T47D (cell line): ENCODE measurements around the gene OOSP4B.
"Not testable (repeated sequence)": the region's sequence is repeated elsewhere in the genome, so short reads cannot be mapped to it uniquely, and the experiment has no call there.

Source experiments
- DNase-seq, 2 experiments: peaks; one replicate each; pipeline versions ENCODE4 v3.0.0 to v3.0.0-alpha.2; 2011 to 2012; ENCODE audit warnings: low read depth in 1 of 2, low spot score in 1 of 2
- JUND ChIP-seq: IDR thresholded peaks from 2 replicates; pipeline ENCODE4 v1.6.1; 2012; ENCODE audit warnings: low read depth
- in situ Hi-C: cut with HindIII; loops from 2 replicates; pipeline ENCODE4 v1.10.0; 2016; ENCODE audit warnings: low sequenced_read_pairs, low pct_unique_long_range_greater_than_20kb

OOSP4B gene

DNA sequence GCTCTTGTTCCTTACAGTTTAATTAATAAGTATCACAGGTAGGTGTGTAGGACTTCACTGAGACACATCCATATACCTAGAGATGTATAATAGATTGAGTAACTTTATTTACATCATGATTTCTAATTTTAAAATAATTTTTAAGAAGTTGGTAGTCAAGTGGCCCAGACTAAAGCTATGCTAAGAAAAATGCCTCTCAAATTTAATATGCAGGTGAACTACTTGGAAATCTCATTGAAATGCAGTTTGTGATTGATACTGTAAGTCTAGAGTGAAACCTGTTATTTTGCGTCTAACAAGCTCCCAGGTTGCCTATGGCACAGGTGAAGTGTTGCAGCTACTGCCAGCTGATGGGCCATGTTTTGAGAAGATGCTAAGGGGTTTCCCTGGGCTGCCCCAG is at the start of gene OOSP4B:
Gene OOSP4B, plus strand, starts transcription at position 301 of the 400 bp plus-strand sequence.
- in situ Hi-C loops, result no loop called here
- no peak for TF ChIP-seq JUND

DNA sequence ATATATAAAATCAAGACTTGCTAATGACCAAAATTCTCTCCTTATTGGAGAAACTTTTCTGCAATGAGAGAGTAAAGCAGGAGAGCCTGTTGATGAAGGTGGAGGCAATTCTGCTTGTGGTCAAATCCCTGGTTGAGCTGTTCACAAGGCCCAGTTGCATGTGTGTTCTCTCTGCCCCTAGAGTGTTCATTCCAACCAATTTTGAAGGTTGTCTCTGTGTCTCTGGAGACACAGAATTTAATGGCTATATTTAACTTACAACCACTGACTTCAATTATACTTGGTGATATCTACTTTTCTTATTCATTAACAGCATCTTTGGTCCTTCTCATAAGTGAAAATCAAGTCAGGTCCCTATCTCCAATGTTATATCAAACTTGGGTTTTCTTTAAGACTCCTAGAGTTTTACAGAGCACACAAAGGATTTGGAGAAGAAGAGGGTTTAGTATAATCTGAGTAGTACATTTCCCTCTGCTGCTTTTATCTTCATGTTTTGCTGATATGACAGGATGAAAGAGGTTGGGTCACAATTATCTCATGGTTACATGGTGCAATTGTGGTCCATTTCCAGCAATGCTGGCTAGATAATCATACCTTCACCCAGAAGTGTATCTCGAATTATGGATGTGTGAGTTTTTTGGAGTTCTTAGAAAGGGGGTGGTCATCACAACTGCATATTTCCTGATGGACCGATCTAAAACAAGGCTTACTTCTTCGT is 49.1 kb upstream of the OOSP4B start:
- in situ Hi-C loops, result no loop called here
- TF ChIP-seq JUND, result no peak
- DNase-seq, result no peak

More for the DNA sequence above, at the start of gene OOSP4B:
- DNase-seq, result no peak

DNA sequence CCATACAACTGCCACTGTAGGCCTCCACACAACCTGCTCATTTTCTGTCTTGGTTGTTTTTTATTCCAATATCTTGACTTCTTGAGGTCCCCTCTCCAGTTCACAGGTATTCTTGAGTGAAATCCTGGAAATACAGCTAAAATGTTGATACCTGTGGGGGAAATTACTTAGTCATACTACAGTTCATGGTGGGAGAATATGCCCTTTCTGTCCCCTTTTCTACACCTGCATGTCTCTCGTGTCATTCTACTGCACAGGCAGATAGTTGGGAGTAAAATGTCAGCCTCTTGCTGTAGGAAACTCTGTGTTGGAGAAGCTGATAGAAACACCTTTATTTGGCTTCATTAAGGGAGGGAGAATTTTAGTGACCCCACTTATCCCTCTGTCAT is 48.6 kb upstream of the OOSP4B start:
- no peak for DNase-seq
- in situ Hi-C loops, result no loop called here
- no peak for TF ChIP-seq JUND

DNA sequence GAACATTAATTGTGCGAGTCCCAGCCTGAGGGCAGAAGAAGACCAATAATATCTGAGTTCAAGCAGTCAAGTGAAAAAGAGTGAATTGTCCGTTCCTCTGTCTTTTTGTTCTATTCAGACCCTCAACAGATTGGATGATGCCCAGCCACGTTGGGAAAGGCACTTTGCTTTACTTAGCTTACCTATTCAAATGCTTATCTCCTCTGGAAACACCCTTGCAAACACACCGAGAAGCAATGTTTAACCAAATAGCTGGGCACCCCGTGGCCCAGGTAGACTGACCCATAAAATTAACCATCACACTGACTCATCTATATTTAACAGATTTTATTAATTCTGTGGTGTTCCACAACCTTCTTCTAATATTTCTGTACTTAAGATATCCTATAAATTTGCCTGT is 43.9 kb upstream of the OOSP4B start:
- in situ Hi-C loops, result no loop called here
- DNase-seq, result no peak
- TF ChIP-seq JUND, result no peak

DNA sequence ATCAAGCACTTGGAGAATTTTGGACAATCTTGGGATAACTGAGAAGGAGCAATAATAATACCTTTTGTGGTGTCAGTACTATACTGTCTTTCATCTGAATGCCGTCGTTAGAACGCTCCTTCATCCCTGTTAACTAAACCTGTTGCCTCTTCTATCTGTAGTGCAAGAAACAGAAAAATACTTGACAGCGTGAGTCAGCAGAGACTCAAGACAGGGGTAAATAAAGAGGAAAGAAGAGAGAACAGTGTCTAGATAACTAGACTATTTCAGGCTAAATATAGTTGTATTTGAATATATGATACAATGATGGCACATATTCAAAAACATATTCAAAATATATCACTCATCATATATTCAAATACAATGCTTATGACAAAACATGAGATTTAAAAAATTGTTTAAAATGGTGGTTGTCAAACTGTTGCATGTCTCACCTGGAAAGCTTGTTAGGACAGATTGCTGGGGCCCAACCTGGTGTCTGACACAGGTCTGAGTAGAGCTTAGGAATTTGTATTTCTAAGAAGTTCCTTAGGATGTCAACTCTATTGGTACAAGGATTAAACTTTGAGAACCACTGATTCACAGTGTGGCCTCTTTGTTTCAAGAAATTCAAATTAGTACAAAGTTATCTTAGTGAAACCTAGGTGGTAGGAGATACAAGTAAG is 35.7 kb upstream of the OOSP4B start:
- in situ Hi-C loops, result no loop called here
- DNase-seq, result no peak
- no peak for TF ChIP-seq JUND

DNA sequence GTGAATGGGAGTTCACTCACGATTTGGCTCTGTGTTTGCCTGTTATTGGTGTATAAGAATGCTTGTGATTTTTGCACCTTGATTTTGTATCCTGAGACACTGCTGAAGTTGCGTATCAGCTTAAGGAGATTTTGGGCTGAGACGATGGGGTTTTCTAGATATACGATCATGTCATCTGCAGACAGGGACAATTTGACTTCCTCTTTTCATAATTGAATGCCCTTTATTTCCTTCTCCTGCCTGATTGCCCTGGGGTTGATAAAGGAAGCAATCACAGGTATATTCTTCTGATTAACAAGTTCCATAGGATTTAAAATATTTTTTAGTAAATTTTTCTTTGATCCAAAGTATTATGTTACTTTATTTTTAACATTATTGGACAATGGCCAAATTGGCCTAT is 34.9 kb upstream of the OOSP4B start:
- DNase-seq, in situ Hi-C loops: not testable (repeated sequence)

DNA sequence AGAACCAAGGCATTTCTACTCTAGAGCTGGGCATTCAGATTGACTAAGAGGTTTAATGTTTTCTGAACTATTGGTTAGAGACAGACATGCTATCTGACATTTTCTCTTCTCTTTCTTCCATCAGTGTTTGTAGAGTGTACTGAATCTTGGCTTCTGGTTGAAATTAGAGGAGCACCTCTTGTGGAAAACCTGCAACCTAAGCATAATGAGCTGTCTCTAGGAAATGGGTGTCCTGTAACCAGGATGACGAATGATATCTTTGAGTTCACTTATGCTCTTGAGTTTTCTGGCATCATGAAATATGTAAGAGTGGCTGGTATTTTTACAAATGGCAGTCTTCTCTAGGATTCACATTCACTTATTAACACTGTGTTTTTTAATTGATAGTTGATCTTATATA is 33.8 kb upstream of the OOSP4B start:
- in situ Hi-C loops, result no loop called here

DNA sequence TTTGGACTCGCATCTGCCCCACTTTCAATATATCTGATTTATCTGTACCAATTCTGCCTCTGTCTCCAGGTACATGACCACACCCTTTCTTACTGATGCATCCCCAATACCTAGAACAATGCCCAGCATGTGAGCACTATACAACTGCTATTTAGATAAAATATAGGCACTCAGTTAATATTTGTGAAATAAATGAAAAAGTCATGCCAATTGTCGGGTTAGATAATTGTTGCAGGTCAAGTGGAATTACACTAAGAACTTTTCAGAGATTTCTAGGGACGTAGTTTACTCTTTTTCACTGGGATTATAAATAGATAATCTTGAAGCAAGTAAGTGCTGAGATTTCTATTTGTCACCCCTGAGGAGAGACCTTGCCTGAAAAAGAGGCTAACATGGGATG is 32.6 kb upstream of the OOSP4B start:
- no peak for DNase-seq
- in situ Hi-C loops, result no loop called here
- no peak for TF ChIP-seq JUND

More for the DNA sequence above, 33.8 kb upstream of the OOSP4B start:
- no peak for DNase-seq
- TF ChIP-seq JUND, result no peak

DNA sequence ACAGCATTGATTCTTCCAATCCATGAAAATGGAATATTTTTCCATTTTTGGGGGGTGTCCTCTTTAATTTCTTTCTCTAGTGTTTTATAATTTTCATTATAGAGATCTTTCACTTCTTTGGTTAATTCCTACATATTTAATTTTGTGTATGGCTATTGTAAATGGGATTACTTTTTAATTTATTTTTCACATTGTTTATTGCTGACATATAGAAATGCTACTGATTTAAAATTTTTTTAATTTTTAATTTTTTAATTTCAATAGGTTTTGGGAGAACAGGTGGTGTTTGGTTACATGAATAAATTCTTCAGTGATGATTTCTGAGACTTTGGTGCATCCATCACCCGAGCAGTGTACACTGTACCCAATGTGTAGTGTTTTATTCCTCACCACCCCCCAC is 26.6 kb upstream of the OOSP4B start:
- DNase-seq, result no peak
- no peak for TF ChIP-seq JUND
- in situ Hi-C loops, result no loop called here

DNA sequence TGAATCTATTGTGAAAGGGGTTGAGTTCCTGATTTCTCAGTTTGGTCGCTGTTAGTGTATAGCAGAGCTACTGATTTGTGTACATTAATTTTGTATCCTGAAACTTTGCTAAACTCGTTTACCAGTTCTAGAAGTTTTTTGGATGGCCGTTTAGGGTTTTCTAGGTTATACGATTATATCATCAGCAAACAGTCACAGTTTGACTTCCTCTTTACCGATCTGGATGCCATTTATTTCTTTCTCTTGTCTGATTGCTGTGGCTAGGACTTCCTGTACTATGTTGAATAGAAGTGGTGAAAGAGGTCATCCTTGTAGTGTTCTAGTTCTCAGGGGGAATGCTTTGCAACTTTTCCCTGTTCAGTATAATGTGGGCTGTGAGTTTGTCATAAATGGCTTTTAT is 24.6 kb upstream of the OOSP4B start:
- no peak for DNase-seq
- no peak for TF ChIP-seq JUND
- in situ Hi-C loops, result no loop called here

DNA sequence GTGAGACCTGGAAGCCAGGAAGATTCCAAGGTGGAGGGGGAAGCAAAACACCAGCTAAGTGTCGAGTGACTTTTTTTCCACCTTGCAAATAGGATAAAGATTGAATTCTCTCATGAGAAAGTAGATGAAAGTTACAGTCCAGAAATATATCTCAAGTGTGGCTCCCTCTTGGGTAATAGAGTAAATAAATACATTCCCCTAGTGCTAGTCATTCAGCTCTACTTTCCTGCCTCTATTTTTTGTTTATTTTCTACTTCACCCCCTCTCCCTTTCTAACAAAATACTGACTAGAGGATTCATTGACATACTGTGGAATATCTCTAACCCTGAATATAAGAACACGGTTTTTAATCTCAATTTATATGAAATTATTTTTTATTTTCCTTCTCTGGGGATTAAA is 19.2 kb upstream of the OOSP4B start:
- in situ Hi-C loops, result no loop called here
- DNase-seq, result no peak
- no peak for TF ChIP-seq JUND

DNA sequence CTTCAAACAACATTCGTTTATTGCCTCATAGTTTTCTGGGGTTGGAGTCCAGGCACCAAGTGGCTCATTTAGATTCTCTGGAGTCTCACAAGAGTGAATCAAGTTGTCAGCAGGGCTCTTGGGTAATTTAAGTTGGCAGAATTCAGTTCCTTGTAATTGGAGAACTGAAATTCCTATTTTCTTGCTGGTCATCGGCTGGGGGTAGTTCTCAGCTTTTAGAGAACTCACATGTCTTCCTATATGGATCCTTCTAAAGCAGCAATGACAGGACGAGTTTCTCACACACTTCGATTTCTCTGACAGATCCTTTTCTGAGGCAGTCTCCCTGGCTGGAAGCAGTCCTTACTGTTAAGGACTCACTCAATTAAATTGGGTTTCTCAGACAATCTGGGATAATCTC is 17.3 kb upstream of the OOSP4B start:
- TF ChIP-seq JUND, result no peak
- in situ Hi-C loops, result no loop called here
- DNase-seq, result no peak

DNA sequence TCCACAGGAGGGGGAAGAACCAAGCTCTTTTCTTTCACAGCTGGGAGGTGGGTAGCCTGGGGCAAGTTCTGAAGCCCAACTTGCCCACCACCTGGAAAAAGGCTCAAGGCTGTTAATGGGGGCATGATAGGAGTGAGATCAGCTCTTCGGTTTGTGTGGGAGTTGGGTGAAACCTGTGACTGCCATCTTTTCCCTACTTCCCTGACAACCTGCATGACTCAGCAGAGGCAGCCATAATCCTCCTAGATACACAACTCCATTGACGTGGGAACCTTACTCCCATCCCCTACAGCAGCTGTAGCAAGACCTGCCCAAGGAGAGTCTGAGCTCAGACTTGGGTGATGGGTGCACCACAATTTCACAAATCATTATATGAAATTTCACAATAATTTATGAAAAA is 13.3 kb upstream of the OOSP4B start:
- no peak for DNase-seq
- TF ChIP-seq JUND, result no peak
- in situ Hi-C loops, result no loop called here

DNA sequence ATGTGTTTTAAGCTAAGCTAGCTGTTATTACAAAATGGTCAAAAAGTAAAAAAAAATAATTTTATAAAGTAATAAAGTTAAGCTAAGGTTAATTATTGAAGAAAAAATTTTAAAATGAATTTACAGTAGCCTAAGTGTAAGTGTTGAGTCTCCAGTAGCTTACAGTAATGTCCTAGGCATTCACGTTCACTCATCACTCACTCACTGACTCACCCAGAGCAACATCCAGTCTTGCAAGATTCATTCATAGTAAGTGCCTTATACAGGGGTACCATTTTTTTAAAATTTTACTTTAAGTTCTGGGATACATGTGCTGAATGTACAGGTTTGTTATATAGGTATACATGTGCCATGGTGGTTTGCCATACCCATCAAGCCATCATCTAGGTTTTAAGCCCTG is 11.6 kb upstream of the OOSP4B start:
- no peak for DNase-seq
- in situ Hi-C loops, result no loop called here

More for the DNA sequence above, 11.6 kb upstream of the OOSP4B start:
- no peak for TF ChIP-seq JUND
